Liver (tissue), 9 donors: ENCODE results near the gene CROCC2. TPM values are rescaled to one million over a fixed set of nuclear protein-coding genes. Genes with fewer than 3 reads are reported as not detected.

ENCODE experiments used
- DNase-seq: peaks from one replicate; pipeline ENCODE4 v3.0.0-alpha.2; 2017; ENCODE audit warnings: low spot score
- H3K27ac ChIP-seq, 2 donors: one replicate each; pipeline ENCODE4 v1.7.0; 2013; ENCODE audit warnings: inconsistent platforms in 2 of 2, low read length in 2 of 2, control low read depth in 1 of 2, low read depth in 1 of 2, mild to moderate bottlenecking in 1 of 2
- H3K27me3 ChIP-seq, 4 donors: one replicate each; pipeline versions ENCODE4 v1.6.1 to v1.7.0; 2013; ENCODE audit warnings: low read length in 3 of 4, inconsistent platforms in 1 of 4, mild to moderate bottlenecking in 1 of 4, moderate library complexity in 1 of 4; ENCODE audit not compliant: control insufficient read depth in 4 of 4, insufficient read depth in 4 of 4
- H3K36me3 ChIP-seq, 4 donors: one replicate each; pipeline versions ENCODE4 v1.6.1 to v1.7.0; 2013; ENCODE audit warnings: low read length in 3 of 4, mild to moderate bottlenecking in 3 of 4, low read depth in 1 of 4, moderate library complexity in 1 of 4; ENCODE audit not compliant: control insufficient read depth in 4 of 4, insufficient read depth in 3 of 4
- H3K4me1 ChIP-seq, 4 donors: one replicate each; pipeline versions ENCODE4 v1.6.1 to v1.7.0; 2013; ENCODE audit warnings: low read length in 3 of 4, mild to moderate bottlenecking in 3 of 4, moderate library complexity in 1 of 4; ENCODE audit not compliant: control insufficient read depth in 4 of 4, insufficient read depth in 4 of 4
- H3K4me3 ChIP-seq, 3 donors: one replicate each; pipeline versions ENCODE4 v1.6.1 to v1.7.0; 2013; ENCODE audit warnings: low read length in 3 of 3, control low read depth in 1 of 3, low read depth in 1 of 3, mild to moderate bottlenecking in 1 of 3
- H3K9ac ChIP-seq, 2 donors: one replicate each; pipeline ENCODE4 v1.7.0; 2013; ENCODE audit warnings: low read length in 2 of 2, mild to moderate bottlenecking in 2 of 2, moderate library complexity in 2 of 2, control low read depth in 1 of 2, low read depth in 1 of 2
- H3K9me3 ChIP-seq, 4 donors: one replicate each; pipeline versions ENCODE4 v1.6.1 to v1.7.0; 2013; ENCODE audit warnings: low read length in 3 of 4; ENCODE audit not compliant: control insufficient read depth in 4 of 4
- EGR1 ChIP-seq, 2 donors: IDR thresholded peaks; 2 replicates each; pipeline ENCODE4 v1.6.1; 2016 to 2018; ENCODE audit warnings: antibody characterized with exemption in 2 of 2, low read depth in 2 of 2
- FOXA1 ChIP-seq: IDR thresholded peaks from 2 replicates; pipeline ENCODE4 v1.6.1; 2016; ENCODE audit warnings: antibody characterized with exemption
- FOXA2 ChIP-seq: IDR thresholded peaks from 2 replicates; pipeline ENCODE4 v1.6.1; 2016; ENCODE audit warnings: antibody characterized with exemption
- GABPA ChIP-seq, 2 donors: IDR thresholded peaks in 1 of 2; conservative IDR thresholded peaks in 1 of 2; 2 replicates each; pipeline ENCODE4 v1.6.1; 2016; ENCODE audit warnings: antibody characterized with exemption in 2 of 2, mild to moderate bottlenecking in 1 of 2, moderate library complexity in 1 of 2
- HNF4A ChIP-seq, 2 donors: conservative IDR thresholded peaks; 2 replicates each; pipeline ENCODE4 v1.6.1; 2016; ENCODE audit warnings: antibody characterized with exemption in 2 of 2, mild to moderate bottlenecking in 2 of 2
- HNF4G ChIP-seq: IDR thresholded peaks from 2 replicates; pipeline ENCODE4 v1.6.1; 2016; ENCODE audit warnings: antibody characterized with exemption
- JUND ChIP-seq, 2 donors: IDR thresholded peaks; 2 replicates each; pipeline ENCODE4 v1.6.1; 2016; ENCODE audit warnings: antibody characterized with exemption in 2 of 2
- RXRA ChIP-seq, 2 donors: IDR thresholded peaks; 2 replicates each; pipeline ENCODE4 v1.6.1; 2017 to 2018; ENCODE audit warnings: antibody characterized with exemption in 2 of 2, mild to moderate bottlenecking in 1 of 2
- YY1 ChIP-seq: IDR thresholded peaks from 2 replicates; pipeline ENCODE4 v1.6.1; 2016; ENCODE audit warnings: antibody characterized with exemption, mild to moderate bottlenecking
- WGBS: extraction: QIAGEN DNeasy Blood & Tissue Kit; methylation state at CpG from one replicate; pipeline ENCODE4 v1.1.7; 2013; 5-methylcytosine and 5-hydroxymethylcytosine counted together
- polyA plus RNA-seq, 2 donors: library from polyadenylated mRNA; stranded (reverse) in 1 of 2; unstranded in 1 of 2; fragments of 200-250 nt in 1 of 2; fragments of >200 nt in 1 of 2; fragmentation: Nextera tagmentation in 1 of 2; extraction: Ambion mirVana in 1 of 2; gene quantifications; one replicate each; pipeline versions ENCODE4 v1.2.1 to v1.2.3, GENCODE V29; 2013 to 2015
- total RNA-seq, 2 donors: library from RNA; depleted of rRNA; stranded (reverse); fragments of >200 nt; gene quantifications; one replicate each; pipeline ENCODE4 v1.2.3, GENCODE V29; 2014
- TF ChIP-seq, protein P1 (sequence below): IDR thresholded peaks from 2 replicates; pipeline ENCODE4 v1.6.1; 2016; ENCODE audit warnings: antibody characterized with exemption
- TF ChIP-seq, protein P2 (sequence below): IDR thresholded peaks from 2 replicates; pipeline ENCODE4 v1.6.1; 2016; ENCODE audit warnings: antibody characterized with exemption
- donor health status: healthy.
- donor health status: healthy.
- donor health status: healthy.
- donor health status: healthy.
- donor health status: healthy.

CROCC2 gene
- total and polyA plus RNA-seq, 4 donors: under 0.01 to 0.13 (median 0.05) TPM

DNA sequence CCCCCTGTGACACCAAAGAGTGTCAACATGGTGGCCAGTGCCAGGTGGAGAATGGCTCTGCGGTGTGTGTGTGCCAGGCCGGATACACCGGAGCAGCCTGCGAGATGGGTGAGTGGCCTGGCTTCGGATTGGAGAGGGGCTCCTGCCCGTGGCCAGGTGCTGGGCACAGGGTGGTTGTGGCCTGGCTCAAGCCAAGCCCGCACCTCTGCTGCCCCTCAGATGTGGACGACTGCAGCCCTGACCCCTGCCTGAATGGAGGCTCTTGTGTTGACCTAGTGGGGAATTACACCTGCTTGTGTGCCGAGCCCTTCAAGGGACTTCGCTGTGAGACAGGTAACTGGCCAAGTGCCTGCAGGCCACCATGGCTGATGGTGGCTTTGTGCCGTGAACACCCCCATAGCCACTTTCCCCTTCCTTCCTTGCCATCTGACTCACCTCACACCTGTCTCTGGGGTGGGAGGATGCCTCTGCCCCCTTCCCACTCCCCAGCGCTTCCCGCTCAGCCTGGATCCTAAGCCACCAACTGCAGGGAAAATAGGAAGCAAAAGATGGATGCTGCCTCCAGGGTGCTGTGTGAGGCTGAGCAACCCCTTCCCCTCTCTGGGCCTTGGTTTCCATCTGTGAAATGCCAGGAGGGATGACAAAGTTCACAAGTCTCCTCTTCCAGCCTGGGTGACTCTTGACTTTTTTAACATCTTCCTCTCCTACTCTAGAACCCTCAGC is 134.1 kb downstream of the CROCC2 start:
- Histone ChIP-seq H3K4me1 (no peaks in the 10 kb centered on the region), H3K27me3 (no peaks in the 10 kb centered on the region), H3K4me3 (no peak overlapping the region), H3K36me3 (peaks cover 5 to 33% (median 20%) of the 10 kb centered on the region in 4 donors), H3K9ac (no peak overlapping the region), H3K27ac (no peak overlapping the region), H3K9me3 (no peaks in the 10 kb centered on the region)
- no peak for DNase-seq
- 95% methylated on average over 13 of the region's 13 CpGs for WGBS
- TF ChIP-seq EGR1 (IDR thresholded peaks at IDR 0.05; ENCODE audit: low read depth in 2 of 2) (no peak), YY1 (no peak), RXRA (IDR thresholded peaks at IDR 0.05) (no peak), JUND (IDR thresholded peaks at IDR 0.05) (no peak), GABPA (IDR thresholded peaks at IDR 0.05 in 1 of 2, conservative IDR thresholded peaks at IDR 0.05 in 1 of 2) (no peak), FOXA1 (no peak), HNF4G (no peak), FOXA2 (no peak)
- TF ChIP-seq, protein P1, sequence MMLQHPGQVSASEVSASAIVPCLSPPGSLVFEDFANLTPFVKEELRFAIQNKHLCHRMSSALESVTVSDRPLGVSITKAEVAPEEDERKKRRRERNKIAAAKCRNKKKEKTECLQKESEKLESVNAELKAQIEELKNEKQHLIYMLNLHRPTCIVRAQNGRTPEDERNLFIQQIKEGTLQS: no peak

DNA sequence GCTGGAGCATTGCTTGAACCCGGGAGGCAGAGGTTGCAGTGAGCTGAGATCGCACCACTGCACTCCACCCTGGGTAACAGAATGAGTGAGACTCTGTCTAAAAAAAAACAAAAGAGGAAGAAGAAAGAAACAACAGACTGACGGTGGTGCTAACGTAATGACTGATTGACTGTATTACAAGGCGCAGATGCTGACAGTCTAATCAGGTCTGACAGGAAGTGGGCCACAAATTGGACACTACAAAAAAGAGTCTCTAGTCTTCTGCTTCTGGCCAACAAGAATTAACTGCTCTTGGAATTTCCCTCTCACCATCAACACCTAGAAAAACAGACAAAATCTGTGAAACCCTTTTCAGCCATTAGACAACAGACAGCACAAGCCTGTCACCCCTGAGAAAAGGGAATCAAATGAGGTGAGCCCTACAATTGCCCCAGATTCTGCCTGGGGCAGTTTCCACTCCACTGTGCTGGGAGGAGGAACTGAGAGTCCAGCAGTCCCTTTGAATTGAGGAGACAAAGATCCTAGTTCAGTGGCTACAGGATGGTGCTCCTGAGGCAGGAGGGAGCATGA is 135.5 kb downstream of the CROCC2 start:
- DNase-seq: no peak
- Histone ChIP-seq H3K9me3 (no peaks in the 10 kb centered on the region), H3K36me3 (peaks cover 5 to 33% (median 20%) of the 10 kb centered on the region in 4 donors), H3K27ac (no peak overlapping the region), H3K27me3 (no peaks in the 10 kb centered on the region), H3K4me3 (no peak overlapping the region), H3K4me1 (no peaks in the 10 kb centered on the region), H3K9ac (no peak overlapping the region)
- TF ChIP-seq, protein P1: no peak
- no peak for TF ChIP-seq HNF4A (conservative IDR thresholded peaks at IDR 0.05)
- no peak for TF ChIP-seq RXRA (IDR thresholded peaks at IDR 0.05)
- TF ChIP-seq, protein P2, sequence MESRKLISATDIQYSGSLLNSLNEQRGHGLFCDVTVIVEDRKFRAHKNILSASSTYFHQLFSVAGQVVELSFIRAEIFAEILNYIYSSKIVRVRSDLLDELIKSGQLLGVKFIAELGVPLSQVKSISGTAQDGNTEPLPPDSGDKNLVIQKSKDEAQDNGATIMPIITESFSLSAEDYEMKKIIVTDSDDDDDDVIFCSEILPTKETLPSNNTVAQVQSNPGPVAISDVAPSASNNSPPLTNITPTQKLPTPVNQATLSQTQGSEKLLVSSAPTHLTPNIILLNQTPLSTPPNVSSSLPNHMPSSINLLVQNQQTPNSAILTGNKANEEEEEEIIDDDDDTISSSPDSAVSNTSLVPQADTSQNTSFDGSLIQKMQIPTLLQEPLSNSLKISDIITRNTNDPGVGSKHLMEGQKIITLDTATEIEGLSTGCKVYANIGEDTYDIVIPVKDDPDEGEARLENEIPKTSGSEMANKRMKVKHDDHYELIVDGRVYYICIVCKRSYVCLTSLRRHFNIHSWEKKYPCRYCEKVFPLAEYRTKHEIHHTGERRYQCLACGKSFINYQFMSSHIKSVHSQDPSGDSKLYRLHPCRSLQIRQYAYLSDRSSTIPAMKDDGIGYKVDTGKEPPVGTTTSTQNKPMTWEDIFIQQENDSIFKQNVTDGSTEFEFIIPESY: no peak
- TF ChIP-seq HNF4G: no peak
- 86% methylated on average over 5 of the region's 5 CpGs for WGBS

Other genes with a start within 250 kb of the CROCC2 start
- gene AQP12B, start 223.5 kb upstream of the CROCC2 start, total RNA-seq: not detected
- not detected for gene AQP12B, start 223.5 kb upstream of the CROCC2 start, polyA plus RNA-seq
- gene AQP12A, start 214.5 kb upstream of the CROCC2 start, total RNA-seq: not detected
- not detected for gene AQP12A, start 214.5 kb upstream of the CROCC2 start, polyA plus RNA-seq
- under 1 TPM; 0.08 to 0.14 TPM for gene KIF1A, start 86.1 kb upstream of the CROCC2 start, total RNA-seq
- gene KIF1A, start 86.1 kb upstream of the CROCC2 start, polyA plus RNA-seq: under 1 TPM; 0.03 to 0.21 TPM
- gene AGXT, start 37.5 kb upstream of the CROCC2 start, total RNA-seq: 1,000 to 10,000 TPM in 1 of 2 donors, 100 to 1,000 TPM in 1; 254 to 1,548 TPM
- 1,000 to 10,000 TPM; 1,307 to 1,572 TPM for gene AGXT, start 37.5 kb upstream of the CROCC2 start, polyA plus RNA-seq
- gene MAB21L4, start 10.2 kb upstream of the CROCC2 start, total RNA-seq: under 1 TPM; 0.59 to 0.65 TPM
- gene MAB21L4, start 10.2 kb upstream of the CROCC2 start, polyA plus RNA-seq: 1 to 10 TPM; 1.6 to 8.8 TPM
- gene SNED1, start 92.3 kb downstream of the CROCC2 start, total RNA-seq: 10 to 100 TPM in 1 of 2 donors, under 1 TPM in 1; 0.65 to 18.1 TPM
- gene SNED1, start 92.3 kb downstream of the CROCC2 start, polyA plus RNA-seq: 1 to 10 TPM; 2.6 to 3.0 TPM
- gene MTERF4, start 196.0 kb downstream of the CROCC2 start, total RNA-seq: 10 to 100 TPM; 20.6 to 36.7 TPM
- gene MTERF4, start 196.0 kb downstream of the CROCC2 start, polyA plus RNA-seq: 10 to 100 TPM; 13.3 to 20.0 TPM
- 1 to 10 TPM; 3.9 to 8.8 TPM for gene PASK, start 243.1 kb downstream of the CROCC2 start, total RNA-seq
- gene PASK, start 243.1 kb downstream of the CROCC2 start, polyA plus RNA-seq: 1 to 10 TPM in 1 of 2 donors, under 1 TPM in 1; 0.96 to 1.8 TPM
- 10 to 100 TPM; 18.0 to 30.0 TPM for gene PPP1R7, start 244.1 kb downstream of the CROCC2 start, total RNA-seq
- 10 to 100 TPM; 28.0 to 45.8 TPM for gene PPP1R7, start 244.1 kb downstream of the CROCC2 start, polyA plus RNA-seq